Left lung (tissue), 10 donors: ENCODE results near the gene RPS6KA2. TPM values are rescaled to one million over a fixed set of nuclear protein-coding genes. Genes with fewer than 3 reads are reported as not detected.

Experiments
- ATAC-seq: fragments of 200-7000 bp; cut with Tn5 transposase; one replicate; pipeline ENCODE4 v1.9.1; 2020; ENCODE audit warnings: moderate library complexity
- DNase-seq, 4 donors: peaks; one replicate each; pipeline ENCODE4 v3.0.0-alpha.2; 2013 to 2020
- H3K27ac ChIP-seq, 2 donors: fragments of 200-600 bp; sonication (generic) in 1 of 2; one replicate each; pipeline versions ENCODE4 v1.5.0 to v1.8.0; 2020 to 2021
- H3K27me3 ChIP-seq, 2 donors: fragments of 200-600 bp; sonication (generic) in 1 of 2; one replicate each; pipeline versions ENCODE4 v1.5.0 to v1.8.0; 2020 to 2021
- H3K36me3 ChIP-seq, 2 donors: fragments of 200-600 bp; sonication (generic) in 1 of 2; one replicate each; pipeline versions ENCODE4 v1.5.0 to v1.8.0; 2020 to 2021
- H3K4me1 ChIP-seq, 2 donors: fragments of 200-600 bp; one replicate each; pipeline ENCODE4 v1.8.0; 2021
- H3K4me3 ChIP-seq, 2 donors: fragments of 200-600 bp; sonication (generic) in 1 of 2; one replicate each; pipeline versions ENCODE4 v1.5.0 to v1.8.0; 2020 to 2021; ENCODE audit warnings: mild to moderate bottlenecking in 1 of 2
- H3K9me3 ChIP-seq, 2 donors: fragments of 200-600 bp; sonication (generic) in 1 of 2; one replicate each; pipeline versions ENCODE4 v1.5.0 to v1.8.0; 2020 to 2021
- CTCF ChIP-seq, 2 donors: fragments of 200-600 bp; sonication (generic) in 1 of 2; IDR thresholded peaks; one replicate each; pipeline versions ENCODE4 v1.5.0 to v1.8.0; 2021; ENCODE audit warnings: antibody characterized with exemption in 2 of 2
- intact Hi-C, 2 donors: fragments of 100-400 bp; cut with DNase I; formaldehyde crosslinking; loops; one replicate each; pipeline versions ENCODE4 v1.11.2 to v1.14.2; 2022
- polyA plus RNA-seq, 6 donors: library from polyadenylated mRNA; unstranded; fragments of 120-200 nt; gene quantifications; one replicate each; pipeline ENCODE4 v1.2.1, GENCODE V29; 2013; ENCODE audit not compliant: insufficient read length in 6 of 6
- total RNA-seq, 2 donors: library from RNA; stranded (reverse); fragmentation: NEBNext Ultra II Directional; extraction: Animal tissue kit (Norgen Biotek cat#: 25700); gene quantifications; one replicate each; pipeline ENCODE4 v1.2.1, GENCODE V29; 2021
- donor health status: DM: no; HTN: yes; CAD: no.
- donor health status: DM: no; HTN: no; CAD: no.

RPS6KA2 gene
- total and polyA plus RNA-seq, 8 donors: 42.0 to 160 (median 48.0) TPM

GRCh38 chr6:166565084-166565967 lies 61.7 kb downstream of the RPS6KA2 start:
- H3K9me3 ChIP-seq: no peaks in the 10 kb centered on the region
- DNase-seq: no peak
- intact Hi-C loops: no loop called here
- no peaks in the 10 kb centered on the region for H3K27me3 ChIP-seq
- ATAC-seq: no peak
- TF ChIP-seq CTCF (IDR thresholded peaks at IDR 0.05): no peak
- H3K36me3 ChIP-seq: peaks cover 0 to 41% of the 10 kb centered on the region in 2 donors
- H3K4me3 ChIP-seq: no peak overlapping the region
- H3K27ac ChIP-seq: no peak overlapping the region
- H3K4me1 ChIP-seq: peaks cover 0 to 22% of the 10 kb centered on the region in 2 donors

DNA sequence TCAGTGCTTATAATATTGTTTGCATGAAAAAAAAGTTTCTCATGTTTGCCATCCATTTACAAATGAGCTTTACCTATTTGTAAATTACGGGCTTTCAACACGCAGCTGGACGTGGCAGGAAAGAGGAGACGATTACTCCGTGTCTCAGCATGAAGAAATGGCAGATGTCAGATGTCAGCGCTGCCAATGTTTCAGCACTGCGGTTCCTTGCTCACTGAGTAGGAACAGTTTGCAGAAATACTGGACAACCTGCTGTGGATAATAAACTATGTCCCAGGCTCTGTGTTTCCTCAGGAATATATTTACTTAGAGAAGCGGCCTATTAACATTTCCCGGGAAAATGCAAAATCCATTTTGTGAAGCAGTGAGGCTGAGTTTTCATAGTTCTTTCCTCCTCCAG lies 63.2 kb downstream of the RPS6KA2 start:
- Histone ChIP-seq H3K4me1 (peaks cover 0 to 22% of the 10 kb centered on the region in 2 donors), H3K27me3 (no peaks in the 10 kb centered on the region), H3K36me3 (peaks cover 0 to 35% of the 10 kb centered on the region in 2 donors), H3K27ac (peak overlapping the region in 1 of 2 donors; percentile 8), H3K4me3 (no peak overlapping the region), H3K9me3 (no peaks in the 10 kb centered on the region)
- no peak for TF ChIP-seq CTCF (IDR thresholded peaks at IDR 0.05)
- intact Hi-C loops: no loop called here
- ATAC-seq (no peak), DNase-seq (no peak)

- Histone ChIP-seq H3K4me3 (no peak overlapping the region), H3K27me3 (no peaks in the 10 kb centered on the region), H3K4me1 (peaks cover 0 to 22% of the 10 kb centered on the region in 2 donors), H3K36me3 (peaks cover 0 to 35% of the 10 kb centered on the region in 2 donors), H3K27ac (peak overlapping the region in 1 of 2 donors; percentile 13), H3K9me3 (no peaks in the 10 kb centered on the region)
- ATAC-seq (no peak), DNase-seq (no peak)
- no peak for TF ChIP-seq CTCF (IDR thresholded peaks at IDR 0.05)
- intact Hi-C loops: no loop called here
Observed at GRCh38 chr6:166563200-166563599, 63.9 kb downstream of the RPS6KA2 start.

- peaks cover 0 to 35% of the 10 kb centered on the region in 2 donors for H3K36me3 ChIP-seq
- H3K9me3 ChIP-seq: no peaks in the 10 kb centered on the region
- TF ChIP-seq CTCF (IDR thresholded peaks at IDR 0.05): no peak
- no peak overlapping the region for H3K27ac ChIP-seq
- DNase-seq: no peak
- ATAC-seq: no peak
- no peak overlapping the region for H3K4me3 ChIP-seq
- intact Hi-C loops: no loop called here
- H3K27me3 ChIP-seq: no peaks in the 10 kb centered on the region
- peaks cover 0 to 26% of the 10 kb centered on the region in 2 donors for H3K4me1 ChIP-seq
Observed at GRCh38 chr6:166562726-166563125, 64.3 kb downstream of the RPS6KA2 start.

GRCh38 chr6:166561771-166562359 lies 65.2 kb downstream of the RPS6KA2 start:
- H3K36me3 ChIP-seq: peaks cover 0 to 35% of the 10 kb centered on the region in 2 donors
- no peak overlapping the region for H3K4me3 ChIP-seq
- no peak overlapping the region for H3K27ac ChIP-seq
- H3K9me3 ChIP-seq: no peaks in the 10 kb centered on the region
- peaks cover 0 to 28% of the 10 kb centered on the region in 2 donors for H3K4me1 ChIP-seq
- no peaks in the 10 kb centered on the region for H3K27me3 ChIP-seq
- no peak for ATAC-seq
- TF ChIP-seq CTCF (IDR thresholded peaks at IDR 0.05): no peak
- intact Hi-C loops: no loop called here
- DNase-seq: no peak
